Kidney epithelial cell (primary cell): Measurements from ENCODE around the gene RMND1. TPM values are rescaled to one million over a fixed set of nuclear protein-coding genes. Genes with fewer than 3 reads are reported as not detected.

Experiments
- DNase-seq: peaks from one replicate; pipeline ENCODE4 v3.0.0-alpha.2; 2010; ENCODE audit warnings: low read depth
- H3K27me3 ChIP-seq: 2 replicates; pipeline ENCODE4 v1.6.0; 2011; ENCODE audit warnings: low read length; ENCODE audit not compliant: control insufficient read depth, insufficient read depth
- H3K36me3 ChIP-seq: 2 replicates; pipeline ENCODE4 v1.5.1; 2011; ENCODE audit warnings: low read length; ENCODE audit not compliant: control insufficient read depth, insufficient read depth
- H3K4me3 ChIP-seq: 2 replicates; pipeline ENCODE4 v1.5.1; 2011; ENCODE audit warnings: low read depth, mild to moderate bottlenecking, control low read depth, low read length
- CTCF ChIP-seq: IDR thresholded peaks from 2 replicates; pipeline ENCODE4 v1.5.1; 2011; ENCODE audit warnings: mild to moderate bottlenecking, moderate library complexity, low read length, control low read depth, inconsistent platforms; ENCODE audit not compliant: insufficient read depth, poor library complexity, severe bottlenecking
- total RNA-seq: library from RNA; depleted of rRNA; stranded (reverse); fragments of >200 nt; gene quantifications from 2 replicates; pipeline ENCODE4 v1.2.3, GENCODE V29; 2015

Gene RMND1
- total RNA-seq, 1 donor from 2014 or later, result 59.8 TPM

GRCh38 chr6:151390276-151390850, 61.6 kb downstream of the RMND1 start:
- Histone ChIP-seq H3K27me3 (no peaks in the 10 kb centered on the region), H3K36me3 (no peaks in the 10 kb centered on the region), H3K4me3 (peak overlapping the region; percentile 99)
- no peak for TF ChIP-seq CTCF
- peak; percentile 85 for DNase-seq

GRCh38 chr6:151389618-151390275, 62.2 kb downstream of the RMND1 start:
- no peak for DNase-seq
- no peak for TF ChIP-seq CTCF

GRCh38 chr6:151388997-151389617, 62.8 kb downstream of the RMND1 start:
- TF ChIP-seq CTCF, result no peak
- Histone ChIP-seq H3K27me3 (no peaks in the 10 kb centered on the region), H3K36me3 (no peaks in the 10 kb centered on the region), H3K4me3 (peak overlapping the region; percentile 82)
- no peak for DNase-seq

More at GRCh38 chr6:151389618-151390275, 62.2 kb downstream of the RMND1 start:
- Histone ChIP-seq H3K36me3 (no peaks in the 10 kb centered on the region), H3K4me3 (peak overlapping the region; percentile 82), H3K27me3 (no peaks in the 10 kb centered on the region)

- no peak for DNase-seq
- Histone ChIP-seq H3K36me3 (no peaks in the 10 kb centered on the region), H3K27me3 (no peaks in the 10 kb centered on the region), H3K4me3 (no peak overlapping the region)
- no peak for TF ChIP-seq CTCF
Observed at GRCh38 chr6:151388236-151388635, 63.7 kb downstream of the RMND1 start.

GRCh38 chr6:151387175-151387970, 64.6 kb downstream of the RMND1 start:
- no peak overlapping the region for H3K4me3 ChIP-seq
- TF ChIP-seq CTCF, result no peak
- DNase-seq, result no peak
- no peaks in the 10 kb centered on the region for H3K27me3 ChIP-seq
- no peaks in the 10 kb centered on the region for H3K36me3 ChIP-seq
